ENCODE data around the gene SCYL1.

The SCYL1 gene

DNA sequence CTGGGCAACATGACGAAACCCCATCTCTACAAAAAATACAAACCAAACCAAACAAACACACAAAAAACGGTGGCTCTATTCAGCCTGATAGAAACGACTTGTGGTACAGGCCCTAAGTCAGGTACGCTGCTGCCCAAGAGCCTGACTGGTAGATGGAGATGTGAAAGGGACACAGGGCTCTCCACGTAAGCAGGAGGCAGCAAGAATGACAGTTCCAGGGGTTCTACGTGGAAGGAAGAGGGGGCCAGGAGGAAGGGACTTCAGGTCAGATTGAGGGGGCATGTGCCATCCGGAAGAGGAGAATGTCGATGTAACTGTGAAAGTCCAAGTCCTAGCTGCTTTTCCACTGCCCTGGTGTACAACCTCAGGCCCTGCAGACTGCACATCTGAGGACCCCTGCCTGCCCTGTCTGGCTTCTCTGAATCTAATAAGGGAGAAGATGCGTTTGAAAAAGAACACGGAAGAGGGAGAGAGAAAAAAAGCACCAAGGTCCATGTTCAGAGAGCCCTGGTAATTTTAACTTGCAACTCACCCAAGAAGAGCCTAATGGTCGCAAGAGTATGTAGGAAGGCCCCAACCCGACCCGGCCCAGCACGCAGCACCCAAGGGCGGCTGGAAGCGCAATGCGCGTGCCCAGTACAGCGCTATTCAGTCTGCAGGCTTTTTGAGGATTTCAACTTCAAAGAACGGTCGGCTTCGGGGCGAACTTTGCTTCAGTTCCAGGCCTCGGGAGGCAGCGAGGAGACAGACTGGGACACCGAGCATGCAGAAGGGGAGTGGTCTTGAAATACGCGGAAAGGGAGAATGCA lies 44.5 kb downstream of the SCYL1 start:
- no peak for DNase-seq (ENCODE audit: low read depth, low spot score)

DNA sequence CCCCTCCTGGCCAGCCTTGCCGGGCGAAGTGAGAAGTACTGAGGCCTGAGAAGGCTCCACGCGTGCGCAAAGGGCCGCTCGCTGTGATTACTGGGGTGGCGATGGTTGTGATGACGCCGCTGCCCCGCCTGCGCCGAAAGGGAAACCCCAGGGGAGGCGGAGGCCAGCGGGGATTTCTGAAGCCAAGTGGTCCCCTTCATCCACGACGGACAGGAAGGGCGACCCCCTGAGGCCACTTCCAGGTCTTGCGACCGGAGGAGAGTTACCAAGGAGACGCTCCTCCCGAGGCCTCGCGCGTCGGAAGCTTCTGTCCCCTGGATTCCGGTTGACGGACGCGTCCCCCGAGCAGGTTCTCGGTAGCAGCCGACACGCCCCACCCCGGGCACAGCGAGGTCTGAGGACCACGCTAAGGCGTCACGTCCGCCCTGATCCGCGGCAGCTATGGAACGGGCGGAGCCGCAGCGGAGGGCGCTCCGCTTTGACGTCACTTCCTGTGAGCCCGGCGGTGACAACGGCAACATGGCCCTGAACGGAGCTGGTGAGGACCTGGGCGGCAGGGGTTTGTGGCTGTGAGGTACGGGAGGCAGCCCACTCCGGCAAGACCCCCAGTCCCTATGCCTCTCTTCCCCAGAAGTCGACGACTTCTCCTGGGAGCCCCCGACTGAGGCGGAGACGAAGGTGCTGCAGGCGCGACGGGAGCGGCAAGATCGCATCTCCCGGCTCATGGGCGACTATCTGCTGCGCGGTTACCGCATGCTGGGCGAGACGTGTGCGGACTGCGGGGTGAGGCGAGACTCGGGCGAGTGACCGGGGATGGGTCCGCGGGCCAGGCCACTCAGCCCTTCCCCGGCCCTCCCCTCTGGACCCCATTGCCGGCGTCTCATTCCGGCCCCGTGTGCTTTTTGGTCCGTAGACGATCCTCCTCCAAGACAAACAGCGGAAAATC lies 45.4 kb downstream of the SCYL1 start, which contains the start of gene ZNRD2:
Gene ZNRD2 (plus strand): TSS at position 505 of the 946 bp plus-strand sequence. CDS start 15 bp downstream, at position 520.
- DNase-seq (ENCODE audit: low read depth, low spot score): peak; percentile 89

DNA sequence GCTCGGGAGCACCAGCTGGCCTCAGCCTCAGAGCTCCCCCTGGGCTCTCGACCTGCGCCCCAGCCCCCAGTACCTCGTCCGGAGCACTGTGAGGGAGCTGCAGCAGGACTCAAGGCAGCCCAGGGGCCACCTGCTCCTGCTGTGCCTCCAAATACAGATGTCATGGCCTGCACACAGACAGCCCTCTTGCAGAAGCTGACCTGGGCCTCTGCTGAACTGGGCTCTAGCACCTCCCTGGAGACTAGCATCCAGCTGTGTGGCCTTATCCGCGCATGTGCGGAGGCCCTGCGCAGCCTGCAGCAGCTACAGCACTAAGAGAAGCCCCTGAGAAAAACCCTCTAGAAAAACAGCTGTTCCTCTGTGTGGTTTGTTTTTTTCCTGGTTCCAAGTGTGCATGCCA lies 46.5 kb downstream of the SCYL1 start:
- DNase-seq (ENCODE audit: low read depth, low spot score): no peak

DNA sequence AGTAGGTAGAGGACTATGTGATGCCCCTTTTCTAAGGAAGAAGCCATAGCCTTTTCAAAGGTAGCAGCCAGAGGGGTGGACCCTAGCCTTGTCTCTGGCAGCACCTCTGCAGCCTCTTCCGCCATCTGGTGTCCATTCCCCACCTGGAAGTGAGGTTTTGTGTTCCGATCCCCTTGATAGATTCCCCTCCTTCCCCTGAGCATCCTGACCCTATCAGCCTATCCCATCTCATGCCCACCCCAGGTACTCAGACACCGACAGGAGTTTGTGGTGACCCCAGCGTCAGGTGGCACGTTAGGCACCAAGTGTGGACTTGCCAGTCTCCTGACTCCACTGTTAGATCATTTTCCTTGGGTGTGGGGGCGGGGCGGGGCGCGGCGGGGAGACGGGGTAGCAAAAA lies 47.1 kb downstream of the SCYL1 start:
- no peak for DNase-seq (ENCODE audit: low read depth, low spot score)

DNA sequence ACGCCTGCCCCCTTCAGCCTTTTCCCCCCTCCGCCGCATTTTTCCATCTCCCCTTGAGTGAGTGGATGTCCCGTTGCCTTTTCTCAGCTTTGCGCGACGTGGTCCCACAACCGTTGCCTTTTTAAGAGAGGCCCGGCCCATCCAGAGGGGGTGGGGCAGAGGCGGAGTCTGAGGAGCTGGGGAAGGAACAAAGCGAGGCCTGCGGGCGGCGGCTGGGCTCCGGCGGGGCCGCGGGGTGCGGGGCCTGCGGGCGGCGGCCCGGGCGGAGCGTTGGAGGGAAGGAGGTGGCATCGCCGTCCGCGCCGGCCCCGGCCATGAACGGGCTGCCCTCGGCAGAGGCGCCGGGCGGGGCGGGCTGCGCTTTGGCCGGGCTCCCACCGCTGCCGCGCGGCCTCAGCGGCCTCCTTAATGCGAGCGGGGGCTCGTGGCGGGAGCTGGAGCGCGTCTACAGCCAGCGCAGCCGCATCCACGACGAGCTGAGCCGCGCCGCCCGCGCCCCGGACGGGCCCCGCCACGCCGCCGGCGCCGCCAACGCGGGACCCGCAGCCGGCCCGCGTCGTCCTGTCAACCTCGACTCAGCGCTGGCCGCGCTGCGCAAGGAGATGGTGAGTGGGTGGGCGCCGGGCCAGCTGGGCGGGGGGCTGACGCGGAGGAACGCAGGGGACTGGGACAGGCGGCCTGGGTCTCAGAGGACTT lies 47.6 kb downstream of the SCYL1 start, which contains the start of gene FAM89B:
Gene FAM89B (plus strand): TSS at position 183 of the 696 bp plus-strand sequence. CDS start 132 bp downstream, at position 315.
- no peak for DNase-seq (ENCODE audit: low read depth, low spot score)

DNA sequence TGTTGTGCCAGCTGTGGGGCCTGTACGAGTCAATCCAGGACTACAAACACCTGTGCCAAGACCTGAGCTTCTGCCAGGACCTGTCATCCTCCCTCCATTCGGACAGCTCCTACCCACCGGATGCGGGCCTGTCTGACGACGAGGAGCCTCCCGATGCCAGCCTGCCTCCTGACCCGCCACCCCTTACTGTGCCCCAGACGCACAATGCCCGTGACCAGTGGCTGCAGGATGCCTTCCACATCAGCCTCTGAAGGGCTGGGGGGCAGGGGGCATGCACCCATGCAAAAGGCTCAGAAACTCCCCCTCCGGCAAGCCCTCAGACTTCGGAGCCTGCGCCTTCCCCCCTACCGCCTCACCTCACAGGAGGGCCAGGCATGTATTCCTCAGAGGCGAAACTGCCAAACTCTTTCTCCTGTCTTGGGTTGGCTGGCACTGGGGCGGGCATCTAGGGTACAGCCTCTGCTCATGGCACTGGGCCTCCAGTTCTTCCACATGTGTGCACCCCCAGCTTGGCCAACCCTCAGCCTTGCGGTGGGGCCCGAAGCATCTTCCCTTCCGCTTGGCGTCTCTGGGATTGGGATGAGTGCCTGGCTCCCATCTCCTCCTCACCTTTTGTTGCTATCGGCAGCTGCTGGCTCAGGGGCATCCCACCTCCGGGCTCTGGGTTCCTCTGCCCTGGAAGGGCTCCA lies 48.7 kb downstream of the SCYL1 start:
- no peak for DNase-seq (ENCODE audit: low read depth, low spot score)

DNA sequence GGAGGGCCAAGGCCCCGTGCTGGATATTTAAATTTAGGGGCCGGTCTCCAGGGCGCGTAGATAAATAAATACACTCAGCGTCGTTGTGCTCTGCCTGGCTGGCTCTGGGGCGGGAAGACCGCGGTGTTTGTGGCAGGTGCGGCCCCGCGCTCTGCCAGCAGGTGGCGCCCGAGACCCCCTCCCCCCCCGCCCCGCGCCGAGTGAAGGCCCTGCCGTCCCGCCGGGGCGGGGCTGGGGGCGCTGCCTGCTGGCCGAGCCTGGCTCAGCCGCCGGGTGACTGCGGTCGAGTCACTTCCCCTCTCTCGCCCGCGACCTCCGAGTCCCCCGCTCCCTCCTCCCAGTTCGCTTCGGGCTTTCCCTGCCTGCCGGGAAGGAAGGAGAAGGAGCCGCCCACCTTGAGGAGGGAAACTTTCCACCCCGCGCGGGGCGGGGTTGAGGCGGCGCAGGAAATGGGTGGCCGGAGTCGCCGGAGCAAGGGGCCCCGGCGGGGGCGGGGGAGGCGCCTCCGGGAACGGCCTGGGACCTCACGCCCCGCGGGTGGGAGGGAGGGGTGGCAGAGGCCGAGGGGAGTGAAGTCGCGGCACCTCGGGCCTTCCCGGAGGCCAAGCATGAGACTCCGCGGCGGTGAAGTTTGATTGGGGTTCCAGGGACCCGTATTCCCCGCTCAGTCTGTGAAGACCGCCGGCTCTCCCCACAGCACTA lies 49.4 kb downstream of the SCYL1 start:
- DNase-seq (ENCODE audit: low read depth, low spot score): peak; percentile 67

DNA sequence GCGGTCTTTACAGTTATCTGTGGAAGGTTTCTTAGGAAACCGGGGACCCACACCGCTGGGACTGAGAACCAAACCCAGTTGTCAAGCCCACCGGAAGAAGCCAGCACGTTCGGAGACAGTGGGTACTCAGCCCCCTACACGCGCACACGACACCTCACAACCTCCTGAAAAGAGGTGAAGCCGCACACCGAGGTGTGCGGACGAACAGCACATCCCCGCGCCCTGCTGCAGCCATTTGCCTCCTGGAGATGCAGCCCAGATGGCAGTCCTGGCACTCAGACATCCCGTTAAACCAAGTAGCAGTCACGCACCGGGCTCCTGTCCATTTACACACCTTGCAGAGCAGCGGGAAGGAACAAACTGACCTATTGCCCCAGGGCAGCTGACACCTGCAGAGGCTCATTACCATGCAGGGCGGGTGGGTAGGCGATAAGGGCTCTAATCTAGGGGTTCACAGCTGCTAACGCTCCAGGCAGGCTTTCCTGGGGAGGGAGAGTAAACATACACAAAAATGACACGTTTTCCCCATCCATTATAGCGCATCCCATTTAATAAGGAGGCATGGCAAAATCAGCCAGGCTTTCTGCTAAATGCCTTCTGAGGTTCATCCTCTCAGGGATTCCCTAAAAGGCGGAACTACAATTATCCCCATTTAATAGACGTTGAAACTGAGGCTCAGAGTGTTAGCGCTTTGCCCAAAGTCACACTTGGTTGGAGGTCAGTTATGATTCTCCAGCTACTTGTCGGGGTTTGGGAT lies 50.1 kb downstream of the SCYL1 start:
- no peak for DNase-seq (ENCODE audit: low read depth, low spot score)

DNA sequence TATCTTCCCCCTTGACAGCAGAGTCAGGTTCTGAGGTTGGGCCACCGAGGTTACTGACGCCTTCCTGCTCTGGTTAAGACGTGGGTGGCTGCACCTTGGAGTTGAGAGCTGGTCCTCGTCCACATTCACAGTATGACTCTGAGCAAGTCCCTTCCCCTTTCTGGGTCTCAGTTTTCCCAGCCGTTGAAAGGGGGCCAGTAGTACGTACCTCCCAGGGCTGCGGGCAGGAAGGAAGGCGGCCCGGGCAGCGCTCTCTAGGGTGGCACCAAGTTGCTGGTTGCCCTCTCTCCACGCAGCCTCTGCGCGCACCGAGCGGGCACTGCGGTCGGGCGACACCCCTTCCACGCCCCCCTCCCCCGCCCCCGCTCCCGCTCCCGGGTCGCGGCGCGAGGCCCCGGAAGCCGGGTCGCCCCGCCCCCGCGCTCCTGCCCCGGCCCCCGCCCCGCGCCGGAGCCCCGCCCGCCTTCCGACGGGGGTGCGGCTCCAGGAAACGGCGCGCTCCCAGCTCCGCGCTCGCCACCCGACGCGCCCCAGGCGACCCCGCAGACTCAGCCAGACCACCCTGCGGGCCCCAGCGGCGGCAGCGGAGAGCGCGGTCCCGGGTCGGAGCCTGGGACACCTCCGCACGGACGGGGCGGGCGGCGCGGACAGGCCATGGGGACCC lies 50.8 kb downstream of the SCYL1 start, which contains the start of gene EHBP1L1:
Gene EHBP1L1 (plus strand): TSS at position 486 of the 664 bp plus-strand sequence. CDS start 250 bp downstream, outside the sequence.
- DNase-seq (ENCODE audit: low read depth, low spot score): no peak

DNA sequence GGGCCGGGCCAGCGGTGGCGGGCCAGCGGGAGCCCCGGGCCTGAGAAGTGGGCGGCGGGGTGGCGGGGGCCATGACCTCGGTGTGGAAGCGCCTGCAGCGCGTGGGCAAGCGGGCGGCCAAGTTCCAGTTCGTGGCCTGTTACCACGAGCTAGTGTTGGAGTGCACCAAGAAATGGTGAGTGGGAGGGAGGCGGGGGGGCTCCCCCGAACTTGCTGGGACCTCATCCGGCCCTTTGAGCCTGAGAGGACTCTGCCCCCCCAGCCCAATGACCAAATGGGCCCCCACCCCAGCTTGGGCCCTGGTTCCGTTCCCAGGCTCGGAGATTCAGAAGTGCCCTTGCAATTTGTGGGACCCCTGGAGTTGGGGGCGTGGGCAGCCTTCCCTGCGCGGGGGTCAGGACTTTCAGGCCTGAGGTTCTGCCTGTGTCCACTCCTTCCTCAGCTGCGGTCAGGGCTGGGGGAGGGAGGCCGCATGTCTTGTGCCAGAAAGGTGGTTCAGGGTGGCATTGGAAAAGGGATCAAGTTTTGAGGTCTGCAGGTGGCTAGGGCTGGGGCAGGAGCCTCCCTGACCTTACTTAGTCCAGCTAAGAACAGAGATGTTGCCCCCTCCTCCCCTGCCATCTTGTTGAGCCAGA lies 51.5 kb downstream of the SCYL1 start:
- DNase-seq (ENCODE audit: low read depth, low spot score): no peak

DNA sequence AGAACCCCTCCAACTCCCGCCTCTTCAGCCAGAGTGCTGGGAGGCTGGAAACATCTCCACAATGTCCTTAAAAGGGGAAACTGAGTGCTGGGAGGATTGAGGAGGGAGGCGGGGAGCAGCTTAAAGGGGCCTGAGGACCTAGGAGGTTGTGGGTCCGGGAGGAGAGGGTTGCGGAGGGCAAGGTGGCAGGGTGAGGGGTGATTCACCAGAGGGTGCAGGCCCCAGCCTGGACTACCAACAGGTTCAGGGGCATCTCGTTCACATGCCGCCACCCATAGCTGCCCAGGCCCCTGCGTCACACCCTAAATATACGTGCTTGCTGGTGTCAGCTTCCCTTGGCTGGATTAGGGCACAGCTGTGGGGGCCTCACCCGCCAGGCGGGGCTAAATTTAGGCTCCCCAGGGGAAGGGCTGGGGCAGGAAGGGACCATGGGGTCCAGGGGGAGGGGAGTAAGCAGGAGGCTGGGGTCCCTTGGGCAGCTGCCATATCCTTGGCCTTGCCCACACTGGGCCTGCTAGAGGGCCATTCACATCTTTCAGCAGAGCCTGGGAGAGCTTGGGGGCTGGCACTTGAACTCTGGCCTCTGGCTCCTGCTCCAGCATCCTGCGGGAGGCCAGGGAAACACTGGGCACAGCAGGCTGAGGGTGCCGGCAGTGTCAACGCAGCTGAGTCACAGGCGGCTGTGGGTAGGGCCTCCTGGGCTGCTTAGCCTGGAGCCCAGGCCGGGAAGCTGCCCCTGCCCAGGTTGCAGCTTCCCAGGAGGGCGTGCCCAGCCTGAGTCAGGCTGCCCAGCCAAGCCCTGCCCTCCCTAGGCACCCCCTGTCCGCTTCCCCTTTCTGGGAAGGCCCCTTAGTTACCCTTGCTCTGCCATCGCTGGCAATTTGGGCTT lies 52.2 kb downstream of the SCYL1 start:
- DNase-seq (ENCODE audit: low read depth, low spot score): peak; percentile 74

DNA sequence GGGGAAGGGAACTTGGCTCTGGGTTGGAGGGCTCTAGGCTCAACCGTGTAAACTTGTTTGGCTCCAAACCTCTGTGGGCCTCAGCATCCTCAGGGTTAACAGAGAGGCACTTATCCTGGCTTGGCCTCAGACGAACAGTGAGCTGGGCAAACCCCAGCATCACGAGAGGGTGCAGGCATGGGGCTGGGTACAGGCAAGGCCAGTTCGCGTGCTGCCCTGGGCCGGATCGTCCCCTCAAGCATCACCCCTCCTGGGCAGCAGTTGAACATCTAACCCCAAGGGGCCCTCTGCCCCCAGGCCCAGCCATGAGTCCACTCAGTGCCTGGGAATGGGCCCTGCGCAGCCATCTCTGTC lies 52.9 kb downstream of the SCYL1 start:
- no peak for DNase-seq (ENCODE audit: low read depth, low spot score)

DNA sequence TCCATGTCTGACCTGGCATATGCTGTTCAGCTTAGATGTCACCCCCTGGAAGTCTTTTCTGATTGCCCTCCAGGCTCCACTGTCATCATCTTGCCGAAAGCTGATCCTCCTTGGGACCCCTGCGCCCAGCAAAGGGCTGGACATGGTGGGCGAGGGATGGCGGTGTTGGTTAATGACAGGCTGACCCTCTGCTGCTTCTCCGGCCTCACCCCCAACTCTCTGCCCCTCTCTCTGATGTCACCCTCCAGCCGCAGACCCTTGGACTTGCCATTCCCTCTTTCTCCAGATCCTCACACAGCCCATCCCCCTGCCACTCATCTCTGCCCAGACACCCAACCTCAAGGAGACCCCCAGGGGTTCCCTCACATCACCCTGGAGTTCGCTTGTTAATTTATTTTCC lies 53.3 kb downstream of the SCYL1 start:
- DNase-seq (ENCODE audit: low read depth, low spot score): no peak

DNA sequence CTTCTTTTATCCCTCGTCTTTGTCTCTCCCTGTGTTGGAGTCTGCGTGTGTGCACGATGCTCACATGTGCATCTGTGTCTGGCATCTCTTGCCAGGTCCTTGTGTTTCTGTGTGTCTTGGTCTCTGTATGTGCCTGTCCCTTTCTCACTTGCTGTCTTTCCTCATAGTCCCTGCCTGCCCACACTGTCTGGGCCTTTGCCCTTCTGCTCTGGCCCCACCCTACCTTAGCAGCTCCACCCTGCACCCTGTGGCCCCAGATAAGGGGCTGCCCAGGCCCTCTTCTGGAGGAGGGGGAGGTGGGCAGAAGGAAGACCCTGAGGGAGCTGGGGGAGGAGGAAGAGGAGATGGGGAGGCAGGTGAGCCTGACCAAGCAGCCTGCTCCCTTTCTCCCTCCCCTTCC lies 53.8 kb downstream of the SCYL1 start:
- no peak for DNase-seq (ENCODE audit: low read depth, low spot score)

DNA sequence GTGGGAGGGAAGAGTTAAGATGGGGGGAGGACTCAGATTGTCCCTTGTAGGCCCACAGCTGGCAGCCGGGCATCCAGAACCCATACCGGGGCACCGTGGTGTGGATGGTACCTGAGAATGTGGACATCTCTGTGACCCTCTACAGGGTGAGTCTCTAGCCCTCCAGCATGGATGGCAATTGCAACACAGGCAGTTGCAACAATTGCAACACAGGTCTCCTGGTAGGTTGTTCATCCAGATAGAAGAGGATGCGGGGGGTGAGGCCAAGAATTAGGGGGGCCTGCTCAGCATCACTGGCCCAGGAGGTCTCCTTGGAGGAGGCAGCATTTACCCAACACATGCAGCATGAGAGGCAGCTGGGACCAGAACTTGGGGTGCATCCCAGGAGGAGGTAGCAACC lies 54.4 kb downstream of the SCYL1 start:
- DNase-seq (ENCODE audit: low read depth, low spot score): no peak

DNA sequence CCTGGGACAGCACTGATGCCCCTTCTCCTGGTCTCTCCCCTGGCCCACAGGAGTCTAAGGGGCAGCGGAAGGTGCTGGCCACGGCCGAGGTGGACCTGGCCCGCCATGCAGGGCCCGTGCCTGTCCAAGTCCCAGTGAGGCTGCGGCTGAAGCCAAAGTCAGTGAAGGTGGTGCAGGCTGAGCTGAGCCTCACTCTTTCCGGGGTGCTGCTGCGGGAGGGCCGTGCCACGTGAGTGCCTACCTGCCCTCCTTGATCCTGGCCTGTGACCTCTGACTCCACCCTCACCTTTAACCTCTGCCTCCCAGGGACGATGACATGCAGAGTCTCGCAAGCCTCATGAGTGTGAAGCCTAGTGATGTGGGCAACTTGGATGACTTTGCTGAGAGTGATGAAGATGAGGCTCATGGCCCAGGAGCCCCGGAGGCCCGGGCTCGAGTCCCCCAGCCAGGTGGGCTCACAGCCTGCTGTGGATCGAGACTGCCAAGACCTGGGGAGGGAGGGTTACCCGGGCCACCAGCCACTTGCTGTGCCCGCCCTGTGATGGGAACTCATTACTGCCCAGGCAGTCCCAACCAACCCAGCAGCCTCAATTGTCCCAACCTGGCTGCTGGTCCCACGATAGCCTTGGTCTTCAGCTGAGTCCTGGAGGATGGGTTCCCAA lies 55.3 kb downstream of the SCYL1 start:
- no peak for DNase-seq (ENCODE audit: low read depth, low spot score)

DNA sequence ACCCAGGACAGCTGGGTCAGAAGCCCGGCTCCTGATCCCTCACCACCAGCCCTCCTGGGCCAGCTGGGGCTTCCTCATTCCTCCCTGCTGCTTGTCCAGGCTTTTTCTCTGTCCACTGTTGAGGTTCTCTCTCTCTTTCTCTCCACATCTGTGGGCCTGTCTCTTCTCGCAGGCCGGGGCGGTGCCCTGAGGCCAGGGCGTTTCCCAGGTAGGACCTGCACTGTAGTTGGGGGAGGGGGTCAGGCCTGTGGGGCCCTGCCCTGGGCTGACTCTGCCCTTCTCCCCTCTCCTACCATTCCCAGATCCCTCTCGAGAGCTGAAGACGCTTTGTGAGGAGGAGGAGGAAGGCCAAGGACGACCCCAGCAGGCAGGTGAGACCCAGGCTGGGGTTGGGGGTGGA lies 55.9 kb downstream of the SCYL1 start:
- DNase-seq (ENCODE audit: low read depth, low spot score): no peak

Data from brain pericyte (primary cell).